ENCODE measurements around the gene SFRP5.
A peak's percentile ranks its signal among the peaks of the same experiment; 100 is the strongest.

SFRP5 gene

GRCh38 chr10:97764519-97764931, 7.3 kb downstream of the SFRP5 start:
- no peak overlapping the region for H3K27ac ChIP-seq (ENCODE audit: insufficient read depth, low read depth, low read length, poor library complexity, severe bottlenecking)
- no peaks in the 10 kb centered on the region for H3K36me3 ChIP-seq (ENCODE audit: control insufficient read depth, insufficient read depth, low read length)
- WGBS, 2 experiments: 84 to 85% methylated on average over 7 of the region's 7 CpGs
- H3K4me1 ChIP-seq (ENCODE audit: control insufficient read depth, insufficient read depth, low read length): peaks cover 14% of the 10 kb centered on the region
- H3K9me3 ChIP-seq (ENCODE audit: control insufficient read depth, low read length): no peaks in the 10 kb centered on the region
- peaks cover 7% of the 10 kb centered on the region for H3K27me3 ChIP-seq (ENCODE audit: control insufficient read depth, insufficient read depth, low read length, poor library complexity, severe bottlenecking)
- H3K4me3 ChIP-seq (ENCODE audit: insufficient read depth, low read depth, low read length): no peak overlapping the region

GRCh38 chr10:97763947-97764346, 7.9 kb downstream of the SFRP5 start:
- WGBS, 2 experiments: 86 to 97% methylated on average over 3 of the region's 3 CpGs
- Histone ChIP-seq H3K27ac (ENCODE audit: insufficient read depth, low read depth, low read length, poor library complexity, severe bottlenecking) (no peak overlapping the region), H3K4me1 (ENCODE audit: control insufficient read depth, insufficient read depth, low read length) (peaks cover 14% of the 10 kb centered on the region), H3K36me3 (ENCODE audit: control insufficient read depth, insufficient read depth, low read length) (no peaks in the 10 kb centered on the region), H3K4me3 (ENCODE audit: insufficient read depth, low read depth, low read length) (no peak overlapping the region), H3K27me3 (ENCODE audit: control insufficient read depth, insufficient read depth, low read length, poor library complexity, severe bottlenecking) (peaks cover 1% of the 10 kb centered on the region), H3K9me3 (ENCODE audit: control insufficient read depth, low read length) (no peaks in the 10 kb centered on the region)

- peaks cover 14% of the 10 kb centered on the region for H3K4me1 ChIP-seq (ENCODE audit: control insufficient read depth, insufficient read depth, low read length)
- no peaks in the 10 kb centered on the region for H3K27me3 ChIP-seq (ENCODE audit: control insufficient read depth, insufficient read depth, low read length, poor library complexity, severe bottlenecking)
- 88 to 95% methylated on average over 2 of the region's 2 CpGs for WGBS, 2 experiments
- no peak overlapping the region for H3K4me3 ChIP-seq (ENCODE audit: insufficient read depth, low read depth, low read length)
- no peaks in the 10 kb centered on the region for H3K36me3 ChIP-seq (ENCODE audit: control insufficient read depth, insufficient read depth, low read length)
- peak overlapping the region; percentile 50 for H3K27ac ChIP-seq (ENCODE audit: insufficient read depth, low read depth, low read length, poor library complexity, severe bottlenecking)
- H3K9me3 ChIP-seq (ENCODE audit: control insufficient read depth, low read length): no peaks in the 10 kb centered on the region
Observed at GRCh38 chr10:97763411-97763810, 8.4 kb downstream of the SFRP5 start.

- H3K27ac ChIP-seq (ENCODE audit: insufficient read depth, low read depth, low read length, poor library complexity, severe bottlenecking): peak overlapping the region; percentile 50
- no peak overlapping the region for H3K4me3 ChIP-seq (ENCODE audit: insufficient read depth, low read depth, low read length)
- peaks cover 14% of the 10 kb centered on the region for H3K4me1 ChIP-seq (ENCODE audit: control insufficient read depth, insufficient read depth, low read length)
- no peaks in the 10 kb centered on the region for H3K36me3 ChIP-seq (ENCODE audit: control insufficient read depth, insufficient read depth, low read length)
- H3K27me3 ChIP-seq (ENCODE audit: control insufficient read depth, insufficient read depth, low read length, poor library complexity, severe bottlenecking): no peaks in the 10 kb centered on the region
- 11 to 13% methylated on average over 5 of the region's 5 CpGs for WGBS, 2 experiments
- H3K9me3 ChIP-seq (ENCODE audit: control insufficient read depth, low read length): no peaks in the 10 kb centered on the region
Observed at GRCh38 chr10:97762816-97763215, 9.0 kb downstream of the SFRP5 start.

- no peak overlapping the region for H3K27ac ChIP-seq (ENCODE audit: insufficient read depth, low read depth, low read length, poor library complexity, severe bottlenecking)
- no peaks in the 10 kb centered on the region for H3K9me3 ChIP-seq (ENCODE audit: control insufficient read depth, low read length)
- H3K27me3 ChIP-seq (ENCODE audit: control insufficient read depth, insufficient read depth, low read length, poor library complexity, severe bottlenecking): no peaks in the 10 kb centered on the region
- peaks cover 14% of the 10 kb centered on the region for H3K4me1 ChIP-seq (ENCODE audit: control insufficient read depth, insufficient read depth, low read length)
- 94 to 96% methylated on average over 10 of the region's 10 CpGs for WGBS, 2 experiments
- no peaks in the 10 kb centered on the region for H3K36me3 ChIP-seq (ENCODE audit: control insufficient read depth, insufficient read depth, low read length)
- no peak overlapping the region for H3K4me3 ChIP-seq (ENCODE audit: insufficient read depth, low read depth, low read length)
Observed at GRCh38 chr10:97762056-97762455, 9.7 kb downstream of the SFRP5 start.

- WGBS, 2 experiments: 96 to 98% methylated on average over 8 of the region's 8 CpGs
- H3K27ac ChIP-seq (ENCODE audit: insufficient read depth, low read depth, low read length, poor library complexity, severe bottlenecking): no peak overlapping the region
- no peaks in the 10 kb centered on the region for H3K27me3 ChIP-seq (ENCODE audit: control insufficient read depth, insufficient read depth, low read length, poor library complexity, severe bottlenecking)
Observed at GRCh38 chr10:97761331-97761865, 10.4 kb downstream of the SFRP5 start.

GRCh38 chr10:97760461-97761257, 11.1 kb downstream of the SFRP5 start:
- no peaks in the 10 kb centered on the region for H3K36me3 ChIP-seq (ENCODE audit: control insufficient read depth, insufficient read depth, low read length)
- peaks cover 14% of the 10 kb centered on the region for H3K4me1 ChIP-seq (ENCODE audit: control insufficient read depth, insufficient read depth, low read length)
- no peak overlapping the region for H3K27ac ChIP-seq (ENCODE audit: insufficient read depth, low read depth, low read length, poor library complexity, severe bottlenecking)
- 84 to 90% methylated on average over 11 of the region's 11 CpGs for WGBS, 2 experiments
- no peak overlapping the region for H3K4me3 ChIP-seq (ENCODE audit: insufficient read depth, low read depth, low read length)
- H3K27me3 ChIP-seq (ENCODE audit: control insufficient read depth, insufficient read depth, low read length, poor library complexity, severe bottlenecking): no peaks in the 10 kb centered on the region
- no peaks in the 10 kb centered on the region for H3K9me3 ChIP-seq (ENCODE audit: control insufficient read depth, low read length)

More at GRCh38 chr10:97761331-97761865, 10.4 kb downstream of the SFRP5 start:
- H3K4me3 ChIP-seq (ENCODE audit: insufficient read depth, low read depth, low read length): no peak overlapping the region
- peaks cover 14% of the 10 kb centered on the region for H3K4me1 ChIP-seq (ENCODE audit: control insufficient read depth, insufficient read depth, low read length)
- H3K36me3 ChIP-seq (ENCODE audit: control insufficient read depth, insufficient read depth, low read length): no peaks in the 10 kb centered on the region
- no peaks in the 10 kb centered on the region for H3K9me3 ChIP-seq (ENCODE audit: control insufficient read depth, low read length)

GRCh38 chr10:97759946-97760345, 11.9 kb downstream of the SFRP5 start:
- peaks cover 14% of the 10 kb centered on the region for H3K4me1 ChIP-seq (ENCODE audit: control insufficient read depth, insufficient read depth, low read length)
- no peaks in the 10 kb centered on the region for H3K9me3 ChIP-seq (ENCODE audit: control insufficient read depth, low read length)
- peaks cover 4% of the 10 kb centered on the region for H3K36me3 ChIP-seq (ENCODE audit: control insufficient read depth, insufficient read depth, low read length)
- no peak overlapping the region for H3K27ac ChIP-seq (ENCODE audit: insufficient read depth, low read depth, low read length, poor library complexity, severe bottlenecking)
- H3K27me3 ChIP-seq (ENCODE audit: control insufficient read depth, insufficient read depth, low read length, poor library complexity, severe bottlenecking): no peaks in the 10 kb centered on the region
- WGBS, 2 experiments: 87 to 89% methylated on average over 5 of the region's 5 CpGs
- H3K4me3 ChIP-seq (ENCODE audit: insufficient read depth, low read depth, low read length): no peak overlapping the region

- Histone ChIP-seq H3K27ac (ENCODE audit: insufficient read depth, low read depth, low read length, poor library complexity, severe bottlenecking) (no peak overlapping the region), H3K4me1 (ENCODE audit: control insufficient read depth, insufficient read depth, low read length) (peaks cover 14% of the 10 kb centered on the region), H3K36me3 (ENCODE audit: control insufficient read depth, insufficient read depth, low read length) (peaks cover 4% of the 10 kb centered on the region), H3K9me3 (ENCODE audit: control insufficient read depth, low read length) (no peaks in the 10 kb centered on the region), H3K27me3 (ENCODE audit: control insufficient read depth, insufficient read depth, low read length, poor library complexity, severe bottlenecking) (no peaks in the 10 kb centered on the region), H3K4me3 (ENCODE audit: insufficient read depth, low read depth, low read length) (no peak overlapping the region)
- WGBS, 2 experiments: 56 to 58% methylated on average over 5 of the region's 5 CpGs
Observed at GRCh38 chr10:97759158-97759887, 12.5 kb downstream of the SFRP5 start.

- H3K27ac ChIP-seq (ENCODE audit: insufficient read depth, low read depth, low read length, poor library complexity, severe bottlenecking): no peak overlapping the region
- no peaks in the 10 kb centered on the region for H3K9me3 ChIP-seq (ENCODE audit: control insufficient read depth, low read length)
- H3K4me1 ChIP-seq (ENCODE audit: control insufficient read depth, insufficient read depth, low read length): peaks cover 3% of the 10 kb centered on the region
- H3K36me3 ChIP-seq (ENCODE audit: control insufficient read depth, insufficient read depth, low read length): peaks cover 4% of the 10 kb centered on the region
- WGBS, 2 experiments: 93 to 98% methylated on average over 6 of the region's 6 CpGs
- H3K27me3 ChIP-seq (ENCODE audit: control insufficient read depth, insufficient read depth, low read length, poor library complexity, severe bottlenecking): no peaks in the 10 kb centered on the region
- H3K4me3 ChIP-seq (ENCODE audit: insufficient read depth, low read depth, low read length): no peak overlapping the region
Observed at GRCh38 chr10:97757471-97757870, 14.3 kb downstream of the SFRP5 start.
